Osteoblast (primary cell): ENCODE measurements around the gene KRT8. TPM values are rescaled to one million over a fixed set of nuclear protein-coding genes. Genes with fewer than 3 reads are reported as not detected.

Experiments
- DNase-seq: peaks from one replicate; pipeline ENCODE4 v3.0.0; 2011; ENCODE audit warnings: low spot score, mixed read lengths; ENCODE audit not compliant: insufficient read length; ENCODE audit errors: missing footprints
- H2AFZ ChIP-seq: 2 replicates; pipeline ENCODE4 v1.6.0; 2011; ENCODE audit warnings: mild to moderate bottlenecking, low read length
- H3K27ac ChIP-seq: 2 replicates; pipeline ENCODE4 v1.5.1; 2011; ENCODE audit warnings: mild to moderate bottlenecking, low read depth, low read length, moderate library complexity
- H3K27me3 ChIP-seq: 2 replicates; pipeline ENCODE4 v1.6.0; 2012; ENCODE audit warnings: mild to moderate bottlenecking, control low read depth, inconsistent platforms, low read length, moderate library complexity; ENCODE audit not compliant: insufficient read depth
- H3K36me3 ChIP-seq: 2 replicates; pipeline ENCODE4 v1.5.1; 2011; ENCODE audit warnings: mild to moderate bottlenecking, low read length, control low read depth, moderate library complexity; ENCODE audit not compliant: insufficient read depth
- H3K4me1 ChIP-seq: 2 replicates; pipeline ENCODE4 v1.5.1; 2011; ENCODE audit warnings: mild to moderate bottlenecking, low read length, control low read depth, moderate library complexity; ENCODE audit not compliant: insufficient read depth
- H3K4me2 ChIP-seq: 2 replicates; pipeline ENCODE4 v1.6.0; 2011; ENCODE audit warnings: mild to moderate bottlenecking, low read length; ENCODE audit not compliant: insufficient read depth
- H3K4me3 ChIP-seq: fragments of 200-600 bp; sonication (generic); 3 replicates; pipeline ENCODE4 v1.5.1; 2012; ENCODE audit warnings: mild to moderate bottlenecking, low read length, inconsistent platforms; ENCODE audit not compliant: insufficient read depth
- H3K79me2 ChIP-seq: 2 replicates; pipeline ENCODE4 v1.6.0; 2012; ENCODE audit warnings: mild to moderate bottlenecking, low read length, control low read depth, inconsistent platforms; ENCODE audit not compliant: insufficient read depth
- H3K9me3 ChIP-seq: 2 replicates; pipeline ENCODE4 v1.5.1; 2011; ENCODE audit warnings: low read depth, low read length, control low read depth
- H4K20me1 ChIP-seq: 2 replicates; pipeline ENCODE4 v1.6.0; 2012; ENCODE audit warnings: mild to moderate bottlenecking, low read length, control low read depth; ENCODE audit not compliant: insufficient read depth
- CTCF ChIP-seq: IDR thresholded peaks from 2 replicates; pipeline ENCODE4 v1.5.1; 2011; ENCODE audit warnings: mild to moderate bottlenecking, low read depth, low read length, moderate library complexity; ENCODE audit errors: extremely low read depth
- total RNA-seq: library from RNA; depleted of rRNA; stranded (reverse); fragments of >200 nt; gene quantifications from 2 replicates; pipeline ENCODE4 v1.2.3, GENCODE V29; 2012

KRT8 gene
- total RNA-seq, 1 donor, result 5.1 TPM

- H3K27me3 ChIP-seq, result no peaks in the 10 kb centered on the region
- H3K4me1 ChIP-seq, result peaks cover 3% of the 10 kb centered on the region
- no peaks in the 10 kb centered on the region for H3K9me3 ChIP-seq
- H3K27ac ChIP-seq, result no peak overlapping the region
- peak overlapping the region; percentile 54 for H3K4me3 ChIP-seq
- H2AFZ ChIP-seq, result peak overlapping the region; percentile 76
- H3K79me2 ChIP-seq, result no peaks in the 10 kb centered on the region
- peak overlapping the region; percentile 70 for H3K4me2 ChIP-seq
- peak; percentile 79 for TF ChIP-seq CTCF
- peak; percentile 98 for DNase-seq
- H3K36me3 ChIP-seq, result no peaks in the 10 kb centered on the region
- H4K20me1 ChIP-seq, result no peaks in the 10 kb centered on the region
Measured at GRCh38 chr12:52879394-52880351, 25.2 kb downstream of the KRT8 start.

GRCh38 chr12:52878507-52879393 lies 26.1 kb downstream of the KRT8 start:
- no peaks in the 10 kb centered on the region for H3K27me3 ChIP-seq
- H3K4me3 ChIP-seq, result peak overlapping the region; percentile 43
- no peak for TF ChIP-seq CTCF
- H3K79me2 ChIP-seq, result no peaks in the 10 kb centered on the region
- no peaks in the 10 kb centered on the region for H4K20me1 ChIP-seq
- H3K36me3 ChIP-seq, result no peaks in the 10 kb centered on the region
- peaks cover 10% of the 10 kb centered on the region for H3K4me1 ChIP-seq
- peak overlapping the region; percentile 76 for H2AFZ ChIP-seq
- no peaks in the 10 kb centered on the region for H3K9me3 ChIP-seq
- peak; percentile 69 for DNase-seq
- H3K27ac ChIP-seq, result no peak overlapping the region
- H3K4me2 ChIP-seq, result peak overlapping the region; percentile 70

GRCh38 chr12:52877242-52877641 lies 27.6 kb downstream of the KRT8 start:
- no peaks in the 10 kb centered on the region for H4K20me1 ChIP-seq
- no peak for DNase-seq
- no peaks in the 10 kb centered on the region for H3K36me3 ChIP-seq
- no peak for TF ChIP-seq CTCF
- H3K9me3 ChIP-seq, result no peaks in the 10 kb centered on the region
- H3K27me3 ChIP-seq, result no peaks in the 10 kb centered on the region
- H3K27ac ChIP-seq, result no peak overlapping the region
- H3K79me2 ChIP-seq, result no peaks in the 10 kb centered on the region
- no peak overlapping the region for H3K4me3 ChIP-seq
- no peak overlapping the region for H3K4me2 ChIP-seq
- H2AFZ ChIP-seq, result no peak overlapping the region
- peaks cover 15% of the 10 kb centered on the region for H3K4me1 ChIP-seq

GRCh38 chr12:52876372-52876771 lies 28.5 kb downstream of the KRT8 start:
- Histone ChIP-seq H3K79me2 (no peaks in the 10 kb centered on the region), H3K27ac (no peak overlapping the region), H3K4me1 (peaks cover 24% of the 10 kb centered on the region), H3K4me3 (no peak overlapping the region), H3K4me2 (no peak overlapping the region), H3K36me3 (no peaks in the 10 kb centered on the region), H2AFZ (no peak overlapping the region), H4K20me1 (no peaks in the 10 kb centered on the region), H3K9me3 (no peaks in the 10 kb centered on the region), H3K27me3 (no peaks in the 10 kb centered on the region)
- TF ChIP-seq CTCF, result no peak
- DNase-seq, result peak; percentile 71
